H1 (cell line): ENCODE data around the gene COL17A1. TPM values are rescaled to one million over a fixed set of nuclear protein-coding genes. Genes with fewer than 3 reads are reported as not detected.

Experiments used
- CTCF ChIA-PET: fragments of 300-600 bp; sonication (Branson Sonifier 250); formaldehyde crosslinking; loops from one replicate; lab custom pipeline; 2021; ENCODE audit not compliant: partially characterized antibody; lab: Charles Lee
- POLR2A ChIA-PET: fragments of 300-600 bp; sonication (Branson Sonifier 250); formaldehyde crosslinking; loops from one replicate; lab custom pipeline; 2021; ENCODE audit warnings: inconsistent platforms; ENCODE audit not compliant: partially characterized antibody; lab: Charles Lee
- DNase-seq, 2 experiments: peaks; one replicate each; pipeline versions ENCODE4 v3.0.0 to v3.0.0-alpha.2; 2010 to 2022; ENCODE audit warnings: low spot score in 2 of 2, low read depth in 1 of 2, mixed read lengths in 1 of 2
- FAIRE-seq: peaks from 2 replicates; lab custom pipeline; 2011; peaks lifted over from hg19 to GRCh38; lab: Jason Lieb, UNC
- H2AFZ ChIP-seq: 2 replicates; pipeline ENCODE4 v1.8.1; 2012; ENCODE audit warnings: low read length, inconsistent platforms
- H2AK5ac ChIP-seq: 2 replicates; pipeline ENCODE4 v1.6.1; 2013; ENCODE audit warnings: low read depth, low read length
- H2BK120ac ChIP-seq: replicated peaks from 2 replicates; pipeline ENCODE3; 2013; ENCODE audit warnings: low read depth, low read length, inconsistent platforms
- H2BK12ac ChIP-seq: 2 replicates; pipeline ENCODE4 v1.6.1; 2013; ENCODE audit warnings: low read depth, low read length
- H2BK15ac ChIP-seq: 2 replicates; pipeline ENCODE4 v1.6.1; 2013; ENCODE audit warnings: low read length
- H2BK20ac ChIP-seq: 2 replicates; pipeline ENCODE4 v1.6.1; 2013; ENCODE audit warnings: low read length
- H2BK5ac ChIP-seq: 2 replicates; pipeline ENCODE4 v1.6.1; 2013; ENCODE audit warnings: low read depth, low read length
- H3K14ac ChIP-seq: 2 replicates; pipeline ENCODE4 v1.6.1; 2013; ENCODE audit warnings: inconsistent platforms; ENCODE audit not compliant: insufficient read length
- H3K18ac ChIP-seq: 2 replicates; pipeline ENCODE4 v1.6.1; 2013; ENCODE audit warnings: low read length; ENCODE audit errors: extremely low read depth
- H3K23ac ChIP-seq: 2 replicates; pipeline ENCODE4 v1.6.1; 2013; ENCODE audit warnings: inconsistent platforms; ENCODE audit not compliant: insufficient read length
- H3K23me2 ChIP-seq: 2 replicates; pipeline ENCODE4 v1.6.1; 2013; ENCODE audit warnings: low read depth, low read length
- H3K27ac ChIP-seq: 2 replicates; pipeline ENCODE4 v1.6.1; 2011; ENCODE audit warnings: low read depth, low read length, inconsistent platforms
- H3K27me3 ChIP-seq, 4 experiments: replicated peaks in 1 of 4; 1 replicate in 1 of 4; 2 replicates in 3 of 4; pipeline versions ENCODE4 v1.6.1 to v1.8.1; 2011 to 2013; ENCODE audit warnings: low read length in 3 of 4, mild to moderate bottlenecking in 3 of 4, inconsistent platforms in 2 of 4, mixed read lengths in 2 of 4, moderate library complexity in 1 of 4; ENCODE audit not compliant: control insufficient read depth in 3 of 4, insufficient read depth in 3 of 4; ENCODE audit errors: extremely low read depth in 1 of 4
- H3K36me3 ChIP-seq, 4 experiments: 2 replicates each; pipeline versions ENCODE4 v1.6.1 to v1.8.1; 2011 to 2013; ENCODE audit warnings: mild to moderate bottlenecking in 4 of 4, low read length in 3 of 4, moderate library complexity in 2 of 4, control low read depth in 1 of 4, inconsistent platforms in 1 of 4; ENCODE audit not compliant: insufficient read depth in 4 of 4, control insufficient read depth in 2 of 4
- H3K4ac ChIP-seq: replicated peaks from 2 replicates; pipeline ENCODE3; 2013; ENCODE audit warnings: low read length, low read depth, mixed read lengths, inconsistent platforms; ENCODE audit not compliant: insufficient read length
- H3K4me1 ChIP-seq, 4 experiments: replicated peaks in 1 of 4; 1 replicate in 1 of 4; 2 replicates in 3 of 4; pipeline versions ENCODE4 v1.6.1 to v1.8.1; 2011 to 2013; ENCODE audit warnings: low read length in 3 of 4, inconsistent platforms in 2 of 4, mixed read lengths in 1 of 4; ENCODE audit not compliant: insufficient read depth in 4 of 4, control insufficient read depth in 3 of 4
- H3K4me2 ChIP-seq, 2 experiments: 2 replicates each; pipeline versions ENCODE4 v1.6.1 to v1.8.1; 2011 to 2013; ENCODE audit warnings: low read depth in 2 of 2, low read length in 2 of 2, control low read depth in 1 of 2, inconsistent platforms in 1 of 2, mild to moderate bottlenecking in 1 of 2; ENCODE audit not compliant: insufficient read depth in 1 of 2
- H3K4me3 ChIP-seq, 4 experiments: fragments of 200-600, 300-600 bp in 1 of 4; sonication (generic), shearing (Covaris generic), sonication (Bioruptor Twin) in 1 of 4; 2 replicates each; pipeline versions ENCODE4 v1.5.1 to v1.8.1; 2011 to 2016; ENCODE audit warnings: low read length in 4 of 4, low read depth in 3 of 4, control low read depth in 2 of 4, inconsistent platforms in 2 of 4, mild to moderate bottlenecking in 2 of 4, mixed read lengths in 1 of 4, moderate library complexity in 1 of 4; ENCODE audit not compliant: insufficient read depth in 2 of 4; ENCODE audit errors: extremely low read depth in 1 of 4
- H3K56ac ChIP-seq: replicated peaks from 2 replicates; pipeline ENCODE3; 2013; ENCODE audit warnings: low read depth, mild to moderate bottlenecking, mixed read lengths, low read length, inconsistent platforms; ENCODE audit not compliant: insufficient read length
- H3K79me1 ChIP-seq: 2 replicates; pipeline ENCODE4 v1.6.1; 2013; ENCODE audit warnings: low read depth, low read length, control low read depth
- H3K79me2 ChIP-seq, 2 experiments: 2 replicates each; pipeline versions ENCODE4 v1.6.1 to v1.8.1; 2012 to 2013; ENCODE audit warnings: low read length in 2 of 2, mild to moderate bottlenecking in 2 of 2, inconsistent platforms in 1 of 2; ENCODE audit not compliant: insufficient read depth in 2 of 2, control insufficient read depth in 1 of 2
- H3K9ac ChIP-seq, 4 experiments: replicated peaks in 1 of 4; 1 replicate in 1 of 4; 2 replicates in 3 of 4; pipeline versions ENCODE4 v1.6.1 to v1.8.1; 2011 to 2013; ENCODE audit warnings: low read depth in 3 of 4, low read length in 3 of 4, control low read depth in 2 of 4, mild to moderate bottlenecking in 2 of 4, moderate library complexity in 2 of 4, inconsistent platforms in 1 of 4; ENCODE audit errors: extremely low read depth in 1 of 4
- H3K9me3 ChIP-seq, 2 experiments: 2 replicates each; pipeline versions ENCODE4 v1.6.1 to v1.8.1; 2012 to 2013; ENCODE audit warnings: mild to moderate bottlenecking in 2 of 2, moderate library complexity in 2 of 2, control low read depth in 1 of 2, inconsistent platforms in 1 of 2, low read depth in 1 of 2, low read length in 1 of 2, mixed read lengths in 1 of 2; ENCODE audit not compliant: insufficient read depth in 2 of 2
- H4K20me1 ChIP-seq, 2 experiments: replicated peaks in 1 of 2; 2 replicates each; pipeline versions ENCODE3 to v1.8.1; 2011 to 2013; ENCODE audit warnings: inconsistent platforms in 2 of 2, low read length in 2 of 2, mild to moderate bottlenecking in 1 of 2; ENCODE audit not compliant: insufficient read depth in 2 of 2, control insufficient read depth in 1 of 2
- H4K5ac ChIP-seq: 2 replicates; pipeline ENCODE4 v1.6.1; 2013; ENCODE audit warnings: low read length, low read depth, mixed read lengths, inconsistent platforms; ENCODE audit not compliant: insufficient read length
- H4K8ac ChIP-seq: 2 replicates; pipeline ENCODE4 v1.8.0; 2013; ENCODE audit warnings: mild to moderate bottlenecking, moderate library complexity, low read length, inconsistent platforms; ENCODE audit not compliant: insufficient read depth; ENCODE audit errors: extremely low read depth
- H4K91ac ChIP-seq: replicated peaks from 2 replicates; pipeline ENCODE3; 2013; ENCODE audit warnings: low read length, mixed read lengths, inconsistent platforms; ENCODE audit not compliant: insufficient read length
- ASH2L ChIP-seq: fragments of 200-600, 300-600 bp; sonication (generic); IDR thresholded peaks from one replicate; pipeline ENCODE4 v1.7.1; 2017; ENCODE audit warnings: low read length
- ATF2 ChIP-seq: IDR thresholded peaks from 2 replicates; pipeline ENCODE4 v1.6.1; 2012; ENCODE audit warnings: low read length, inconsistent platforms
- HDAC6 ChIP-seq: IDR thresholded peaks from one replicate; pipeline ENCODE4 v1.7.1; 2012; ENCODE audit warnings: low read depth, mild to moderate bottlenecking, inconsistent platforms, low read length, moderate library complexity
- KDM4A ChIP-seq: IDR thresholded peaks from one replicate; pipeline ENCODE4 v1.7.1; 2012; ENCODE audit warnings: low read depth, mild to moderate bottlenecking, moderate library complexity, low read length, inconsistent platforms; ENCODE audit not compliant: severe bottlenecking
- RFX5 ChIP-seq: IDR thresholded peaks from 2 replicates; pipeline ENCODE4 v1.6.1; 2011; ENCODE audit warnings: low read depth, low read length, improper control_type of control experiment, borderline replicate concordance
- TEAD4 ChIP-seq: IDR thresholded peaks from 2 replicates; pipeline ENCODE4 v1.6.1; 2012; ENCODE audit warnings: low read depth, low read length, inconsistent platforms, mixed read lengths
- USF2 ChIP-seq: IDR thresholded peaks from 2 replicates; pipeline ENCODE4 v1.6.1; 2011; ENCODE audit warnings: low read length, improper control_type of control experiment
- WGBS, 2 experiments: shearing (Covaris generic) in 1 of 2; methylation state at CpG; one replicate each; pipeline versions ENCODE4 v1.1.6 to v1.1.7; 2013 to 2015; ENCODE audit warnings: low lambda C conversion rate in 2 of 2, mixed read lengths in 2 of 2, inconsistent platforms in 1 of 2, low coverage in 1 of 2, missing lambda C conversion rate in 1 of 2; ENCODE audit not compliant: insufficient replicate concordance in 2 of 2, insufficient coverage in 1 of 2, insufficient read length in 1 of 2; ENCODE audit errors: extremely low coverage in 1 of 2, missing lambda C conversion rate in 1 of 2; 5-methylcytosine and 5-hydroxymethylcytosine counted together
- polyA plus RNA-seq, 7 experiments: library from polyadenylated mRNA; depleted of rRNA in 3 of 7; stranded (reverse) in 5 of 7; unstranded in 2 of 7; fragments of >200 nt in 5 of 7; fragments of 200-250 nt in 2 of 7; gene quantifications; 1 replicate in 5 of 7; 2 replicates in 1 of 7; 4 replicates in 1 of 7; pipeline versions ENCODE4 v1.2.1 to v1.2.3, GENCODE V29; 2011 to 2013; ENCODE audit warnings: missing spikeins in 2 of 7, mixed read lengths in 2 of 7
- total RNA-seq: library from RNA; stranded (reverse); fragmentation: NEBNext Ultra II Directional; extraction: Animal tissue kit (Norgen Biotek cat#: 25700); gene quantifications from 2 replicates; pipeline ENCODE4 v1.2.1, GENCODE V29; 2021

COL17A1 gene
- total and polyA plus RNA-seq, 2 of the 8 experiments (the other 6 are each of a cell fraction or from before 2014, with no cell fraction given): 0.35 to 0.37 TPM

GRCh38 chr10:104040382-104040781, 45.3 kb downstream of the COL17A1 start:
- Histone ChIP-seq H2BK12ac (no peak overlapping the region), H2BK15ac (no peak overlapping the region), H3K79me1 (no peaks in the 10 kb centered on the region), H3K9me3 (no peaks in the 10 kb centered on the region), H2BK120ac (no peak overlapping the region), H4K20me1 (peaks cover 0 to 5% of the 10 kb centered on the region in 2 experiments), H3K79me2 (no peaks in the 10 kb centered on the region), H3K9ac (no peak overlapping the region), H3K4me1 (no peaks in the 10 kb centered on the region), H2BK5ac (no peak overlapping the region), H3K23me2 (peaks cover 11% of the 10 kb centered on the region; the same call in 1 of the 2 replicates), H3K18ac (no peak overlapping the region), H2BK20ac (no peak overlapping the region), H4K5ac (no peak overlapping the region), H3K27ac (no peak overlapping the region), H3K23ac (no peak overlapping the region), H3K4ac (no peak overlapping the region), H4K8ac (no peak overlapping the region), H3K27me3 (no peaks in the 10 kb centered on the region), H3K36me3 (no peaks in the 10 kb centered on the region; a peak in 1 of 8 replicates), H3K56ac (no peak overlapping the region), H2AFZ (no peak overlapping the region), H4K91ac (no peak overlapping the region), H2AK5ac (no peak overlapping the region), H3K4me3 (no peak overlapping the region), H3K14ac (no peak overlapping the region), H3K4me2 (no peak overlapping the region)
- ChIA-PET CTCF (interaction anchor here (1.0 to 1.4 kb wide), 3 partner anchors 9 to 82 kb away, joined by 3 to 6 read pairs (median 5); partner anchors contain the start of gene SFR1), POLR2A (no interaction called here)
- WGBS, 2 experiments: 76% methylated on average over 6 of the region's 6 CpGs; no CpG with 5 or more reads in 1 of the 2 experiments
- no peak for FAIRE-seq
- DNase-seq: no peak
- no peak for TF ChIP-seq KDM4A
- no peak for TF ChIP-seq HDAC6
- no peak for TF ChIP-seq RFX5
- no peak for TF ChIP-seq USF2
- TF ChIP-seq ATF2: no peak
- TF ChIP-seq TEAD4: no peak
- TF ChIP-seq ASH2L: no peak
